ENCODE results near the gene MAGOH. TPM values are rescaled to one million over a fixed set of nuclear protein-coding genes. Genes with fewer than 3 reads are reported as not detected.
"Not testable (repeated sequence)": the region's sequence is repeated elsewhere in the genome, so short reads cannot be mapped to it uniquely, and the experiment has no call there.

MAGOH gene
- total RNA-seq, 1 donor from 2014 or later = 30.0 TPM

GRCh38 chr1:53219711-53220110 is 18.6 kb downstream of the MAGOH start:
- no peak for ATAC-seq

- no peak for ATAC-seq
Observed at GRCh38 chr1:53218201-53218600, 20.1 kb downstream of the MAGOH start.

GRCh38 chr1:53214376-53214940 is 23.9 kb downstream of the MAGOH start:
- ATAC-seq = no peak

- ATAC-seq = no peak
Observed at GRCh38 chr1:53210954-53211353, 27.4 kb downstream of the MAGOH start.

- no peak for ATAC-seq
Observed at GRCh38 chr1:53210352-53210751, 28.0 kb downstream of the MAGOH start.

- ATAC-seq = no peak
Observed at GRCh38 chr1:53207726-53208125, 30.6 kb downstream of the MAGOH start.

GRCh38 chr1:53206735-53207379 is 31.5 kb downstream of the MAGOH start:
- no peak for ATAC-seq

GRCh38 chr1:53206083-53206685 is 32.1 kb downstream of the MAGOH start:
- ATAC-seq = not testable (repeated sequence)

- not testable (repeated sequence) for ATAC-seq
Observed at GRCh38 chr1:53205496-53205895, 32.8 kb downstream of the MAGOH start.

GRCh38 chr1:53203466-53203865 is 34.9 kb downstream of the MAGOH start:
- no peak for ATAC-seq

GRCh38 chr1:53198241-53198651 is 40.1 kb downstream of the MAGOH start:
- ATAC-seq = peak; percentile 88

GRCh38 chr1:53197291-53198200 is 40.8 kb downstream of the MAGOH start:
- no peak for ATAC-seq

- peak; percentile 95 for ATAC-seq
Observed at GRCh38 chr1:53196485-53197290, 41.6 kb downstream of the MAGOH start, which contains the start of gene CPT2. Gene CPT2 (plus strand): TSS chr1:53196824. CDS start chr1:53196944, 120 bp downstream.

- peak; percentile 19 for ATAC-seq
Observed at GRCh38 chr1:53196017-53196484, 42.3 kb downstream of the MAGOH start.

- no peak for ATAC-seq
Observed at GRCh38 chr1:53195246-53196016, 42.9 kb downstream of the MAGOH start.

- no peak for ATAC-seq
Observed at GRCh38 chr1:53190210-53190611, 48.1 kb downstream of the MAGOH start.

- ATAC-seq = no peak
Observed at GRCh38 chr1:53189061-53189460, 49.3 kb downstream of the MAGOH start.

GRCh38 chr1:53188099-53188498 is 50.2 kb downstream of the MAGOH start:
- peak; percentile 74 for ATAC-seq

- ATAC-seq = no peak
Observed at GRCh38 chr1:53187401-53187800, 50.9 kb downstream of the MAGOH start.

- ATAC-seq = no peak
Observed at GRCh38 chr1:53186533-53186932, 51.8 kb downstream of the MAGOH start.

GRCh38 chr1:53185955-53186297 is 52.4 kb downstream of the MAGOH start:
- not testable (repeated sequence) for ATAC-seq

Measured in esophagus mucosa (tissue), 1 donor.